ENCODE results near the gene LORICRIN. TPM values are rescaled to one million over a fixed set of nuclear protein-coding genes. Genes with fewer than 3 reads are reported as not detected.

Gene LORICRIN
- total RNA-seq, 2 donors from 2014 or later: 0.46 TPM; not detected in 1

DNA sequence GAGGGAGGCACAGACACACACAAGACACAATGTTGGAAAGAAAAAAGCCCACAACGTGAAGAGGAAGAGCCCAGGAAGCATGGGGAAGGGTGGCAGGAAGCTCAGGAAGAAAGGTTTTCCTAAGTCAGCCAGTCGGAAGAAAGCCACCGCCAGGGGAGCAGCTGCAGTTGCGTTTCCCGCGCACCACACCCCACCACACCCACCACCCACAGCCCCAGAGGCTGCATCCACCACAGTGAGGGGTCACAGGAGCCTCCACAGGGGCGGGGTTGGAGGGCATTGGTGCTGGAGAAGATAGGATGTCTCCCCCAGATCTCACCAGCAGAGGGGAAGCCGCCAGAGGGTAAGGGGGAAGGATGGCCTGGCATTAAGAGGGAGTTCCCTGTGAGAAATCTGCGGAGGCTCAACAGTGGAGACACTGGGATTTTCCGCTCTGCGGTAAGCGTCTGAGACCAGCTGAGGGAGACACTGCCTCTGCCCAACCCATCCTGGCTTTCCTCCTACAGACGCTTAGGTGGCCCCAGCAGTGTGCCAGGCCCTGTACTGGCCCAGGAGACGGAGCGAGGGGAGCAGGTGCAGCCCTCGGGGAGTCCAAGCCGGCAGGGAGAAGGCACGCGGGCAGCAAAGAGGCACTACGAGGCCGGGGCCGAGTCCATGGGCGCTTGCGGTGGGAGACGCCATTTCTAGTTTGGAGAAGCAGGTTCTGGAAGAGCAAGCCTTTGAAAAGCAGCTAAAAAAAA is 33.4 kb downstream of the LORICRIN start:
- Mint-ChIP-seq H3K4me1 (ENCODE audit: low read depth) (peaks cover 28% of the 10 kb centered on the region), H3K36me3 (ENCODE audit: insufficient read depth in 2 of 2) (no peaks in the 10 kb centered on the region), H3K9me3 (no peaks in the 10 kb centered on the region), H3K27ac (no peak overlapping the region), H3K4me3 (no peak overlapping the region), H3K27me3 (ENCODE audit: low read depth) (peaks cover 21% of the 10 kb centered on the region)
- no peak for DNase-seq
- no peak for ATAC-seq (replicated peaks in 1 of 2)

DNA sequence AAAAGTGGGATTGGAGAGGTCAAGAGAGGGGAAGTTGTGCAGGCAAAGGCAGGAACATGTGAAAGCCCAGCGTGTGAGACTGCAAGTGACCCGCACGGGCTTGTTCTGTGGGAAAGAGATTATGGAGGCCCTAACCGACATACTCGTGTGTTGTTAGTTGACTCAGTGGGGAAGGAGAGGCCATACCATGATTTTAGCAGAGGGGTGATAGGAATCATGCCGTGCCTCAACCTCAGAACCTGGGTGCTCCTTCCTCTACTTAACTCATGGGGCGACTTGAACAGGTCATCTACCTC is 33.9 kb downstream of the LORICRIN start:
- Mint-ChIP-seq H3K36me3 (ENCODE audit: insufficient read depth in 2 of 2) (no peaks in the 10 kb centered on the region), H3K9me3 (no peaks in the 10 kb centered on the region), H3K4me3 (no peak overlapping the region), H3K4me1 (ENCODE audit: low read depth) (peaks cover 28% of the 10 kb centered on the region), H3K27ac (no peak overlapping the region), H3K27me3 (ENCODE audit: low read depth) (peaks cover 21% of the 10 kb centered on the region)
- ATAC-seq (replicated peaks in 1 of 2) (no peak), DNase-seq (no peak)

GRCh38 chr1:153293851-153294250 is 34.4 kb downstream of the LORICRIN start:
- no peaks in the 10 kb centered on the region for H3K36me3 Mint-ChIP-seq (ENCODE audit: insufficient read depth in 2 of 2)
- no peak overlapping the region for H3K4me3 Mint-ChIP-seq
- peaks cover 21% of the 10 kb centered on the region for H3K27me3 Mint-ChIP-seq (ENCODE audit: low read depth)
- H3K9me3 Mint-ChIP-seq: no peaks in the 10 kb centered on the region
- no peak overlapping the region for H3K27ac Mint-ChIP-seq
- DNase-seq: no peak
- ATAC-seq (replicated peaks in 1 of 2): no peak
- H3K4me1 Mint-ChIP-seq (ENCODE audit: low read depth): peaks cover 28% of the 10 kb centered on the region

DNA sequence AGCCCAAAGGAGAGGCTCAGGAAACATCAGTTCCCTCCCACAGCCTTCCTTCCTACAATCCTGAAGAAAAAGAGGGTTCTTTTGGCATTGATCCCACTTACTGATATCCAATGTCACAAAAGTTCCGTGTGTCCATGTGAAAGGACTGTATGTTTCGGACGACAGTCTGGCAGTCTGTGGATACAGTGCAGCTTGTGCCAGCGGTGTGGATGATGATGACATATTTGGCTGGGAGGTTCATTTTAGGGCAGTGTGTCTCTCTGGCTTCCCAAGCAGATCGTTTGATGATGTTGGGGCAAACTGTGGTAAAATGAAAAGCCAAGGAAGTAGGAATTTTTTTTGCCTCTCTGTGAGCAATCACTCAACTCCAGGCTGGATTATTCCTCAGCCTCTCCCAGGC is 42.8 kb downstream of the LORICRIN start:
- Mint-ChIP-seq H3K4me1 (ENCODE audit: low read depth) (no peaks in the 10 kb centered on the region), H3K36me3 (ENCODE audit: insufficient read depth in 2 of 2) (no peaks in the 10 kb centered on the region), H3K27ac (no peak overlapping the region), H3K4me3 (no peak overlapping the region), H3K9me3 (no peaks in the 10 kb centered on the region), H3K27me3 (ENCODE audit: low read depth) (no peaks in the 10 kb centered on the region)
- ATAC-seq (replicated peaks in 1 of 2): no peak
- no peak for DNase-seq

DNA sequence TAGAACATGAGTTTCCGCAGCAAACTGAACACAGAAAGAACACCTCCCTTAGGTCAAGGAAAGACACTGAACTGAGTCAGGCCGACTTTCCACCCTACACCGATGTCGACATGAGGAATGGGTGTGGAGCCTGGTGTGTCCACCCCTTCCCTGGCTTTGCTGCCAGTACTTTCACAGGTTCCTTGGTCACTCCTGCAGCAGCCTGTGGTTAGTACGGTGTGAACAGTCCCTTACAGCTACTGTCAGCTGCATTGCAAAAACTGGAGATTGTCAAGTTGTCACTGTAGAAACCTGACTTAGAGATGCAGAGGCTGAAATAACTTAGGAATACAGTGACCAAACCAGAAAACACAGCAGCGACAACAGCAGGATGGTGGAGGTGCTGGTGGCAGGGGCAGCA is 46.2 kb downstream of the LORICRIN start:
- no peak overlapping the region for H3K4me3 Mint-ChIP-seq
- no peaks in the 10 kb centered on the region for H3K27me3 Mint-ChIP-seq (ENCODE audit: low read depth)
- no peak for DNase-seq
- no peaks in the 10 kb centered on the region for H3K36me3 Mint-ChIP-seq (ENCODE audit: insufficient read depth in 2 of 2)
- H3K27ac Mint-ChIP-seq: no peak overlapping the region
- H3K4me1 Mint-ChIP-seq (ENCODE audit: low read depth): no peaks in the 10 kb centered on the region
- no peak for ATAC-seq (replicated peaks in 1 of 2)
- no peaks in the 10 kb centered on the region for H3K9me3 Mint-ChIP-seq

DNA sequence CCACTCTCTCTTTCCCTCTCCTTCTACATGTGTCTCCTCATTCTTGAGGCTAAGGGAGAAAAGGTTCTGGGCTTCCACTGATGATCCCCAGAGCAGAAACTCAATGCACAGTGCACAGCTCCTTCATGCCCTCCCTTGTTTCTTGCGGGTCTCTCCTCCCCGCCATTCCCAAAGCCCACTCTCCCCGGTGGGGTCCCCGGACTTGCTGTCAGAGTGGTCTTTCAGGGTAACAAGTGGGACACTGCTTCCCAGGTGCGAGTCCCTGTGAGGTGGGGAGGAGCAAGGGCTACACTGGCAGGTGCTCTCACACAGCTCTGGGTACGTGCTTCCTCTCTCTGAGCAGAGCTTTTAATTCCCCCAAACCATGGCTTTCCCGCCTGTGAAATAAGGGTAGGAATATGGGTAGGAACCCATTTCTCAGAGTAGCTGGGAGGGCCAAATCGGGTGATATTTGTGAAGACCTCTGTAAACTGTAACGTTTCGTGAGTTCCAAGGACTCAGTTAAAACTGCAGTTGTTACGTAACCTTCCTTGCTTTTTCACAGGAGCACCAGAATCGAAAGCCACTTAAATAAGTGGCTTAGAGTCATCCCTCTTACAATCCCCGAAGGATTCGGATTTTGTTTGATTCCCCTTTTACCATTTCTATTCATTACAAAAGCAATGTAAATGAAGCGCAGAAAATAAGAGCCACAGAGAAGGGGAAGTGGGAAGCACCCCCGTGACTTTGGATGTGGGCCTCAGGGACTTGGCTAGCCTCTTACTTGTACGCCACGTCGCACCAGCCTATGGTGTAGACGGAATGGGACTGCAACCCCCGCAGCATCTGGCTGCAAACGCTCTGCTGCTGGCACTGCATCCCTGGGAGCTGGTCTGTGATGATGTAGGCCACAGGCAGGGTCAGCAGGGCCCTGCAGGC is 47.1 kb downstream of the LORICRIN start:
- Mint-ChIP-seq H3K27me3 (ENCODE audit: low read depth) (no peaks in the 10 kb centered on the region), H3K9me3 (no peaks in the 10 kb centered on the region), H3K36me3 (ENCODE audit: insufficient read depth in 2 of 2) (no peaks in the 10 kb centered on the region), H3K27ac (no peak overlapping the region), H3K4me3 (no peak overlapping the region), H3K4me1 (ENCODE audit: low read depth) (no peaks in the 10 kb centered on the region)
- no peak for DNase-seq
- ATAC-seq (replicated peaks in 1 of 2): no peak

GRCh38 chr1:153307221-153307600 is 47.7 kb downstream of the LORICRIN start:
- no peaks in the 10 kb centered on the region for H3K36me3 Mint-ChIP-seq (ENCODE audit: insufficient read depth in 2 of 2)
- no peak overlapping the region for H3K27ac Mint-ChIP-seq
- DNase-seq (no peak), ATAC-seq (replicated peaks in 1 of 2) (no peak)
- H3K9me3 Mint-ChIP-seq: no peaks in the 10 kb centered on the region
- no peaks in the 10 kb centered on the region for H3K27me3 Mint-ChIP-seq (ENCODE audit: low read depth)
- H3K4me1 Mint-ChIP-seq (ENCODE audit: low read depth): no peaks in the 10 kb centered on the region
- H3K4me3 Mint-ChIP-seq: no peak overlapping the region

GRCh38 chr1:153308540-153308939 is 49.1 kb downstream of the LORICRIN start:
- no peak overlapping the region for H3K27ac Mint-ChIP-seq
- no peaks in the 10 kb centered on the region for H3K9me3 Mint-ChIP-seq
- ATAC-seq (replicated peaks in 1 of 2) (no peak), DNase-seq (no peak)
- H3K36me3 Mint-ChIP-seq (ENCODE audit: insufficient read depth in 2 of 2): no peaks in the 10 kb centered on the region
- no peak overlapping the region for H3K4me3 Mint-ChIP-seq
- H3K4me1 Mint-ChIP-seq (ENCODE audit: low read depth): no peaks in the 10 kb centered on the region
- no peaks in the 10 kb centered on the region for H3K27me3 Mint-ChIP-seq (ENCODE audit: low read depth)

DNA sequence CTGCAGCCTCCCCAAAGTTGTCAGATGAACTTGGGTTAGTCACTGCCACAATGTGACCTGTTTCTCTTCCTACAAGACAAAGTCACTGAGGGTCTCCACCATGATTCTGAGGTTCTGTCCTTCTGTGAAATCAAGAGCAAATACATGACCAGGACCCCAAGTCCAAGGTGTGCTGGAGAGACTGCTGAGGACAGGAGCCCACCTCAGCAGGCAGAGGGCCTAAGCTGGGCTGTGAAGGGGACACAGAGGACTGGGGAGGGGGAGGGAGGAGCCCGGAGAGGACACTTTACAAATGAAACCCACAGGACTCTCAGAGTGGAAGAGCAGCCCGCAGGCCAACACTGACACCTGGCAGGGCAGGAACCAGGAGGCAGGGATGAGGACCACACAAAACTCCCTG is 50.0 kb downstream of the LORICRIN start:
- no peaks in the 10 kb centered on the region for H3K9me3 Mint-ChIP-seq
- H3K4me3 Mint-ChIP-seq: no peak overlapping the region
- H3K27me3 Mint-ChIP-seq (ENCODE audit: low read depth): no peaks in the 10 kb centered on the region
- no peak overlapping the region for H3K27ac Mint-ChIP-seq
- ATAC-seq (replicated peaks in 1 of 2): no peak
- DNase-seq: no peak
- no peaks in the 10 kb centered on the region for H3K4me1 Mint-ChIP-seq (ENCODE audit: low read depth)
- H3K36me3 Mint-ChIP-seq (ENCODE audit: insufficient read depth in 2 of 2): no peaks in the 10 kb centered on the region

GRCh38 chr1:153310526-153310925 is 51.0 kb downstream of the LORICRIN start:
- H3K36me3 Mint-ChIP-seq (ENCODE audit: insufficient read depth in 2 of 2): no peaks in the 10 kb centered on the region

More at GRCh38 chr1:153310526-153310925, 51.0 kb downstream of the LORICRIN start:
- Mint-ChIP-seq H3K9me3 (no peaks in the 10 kb centered on the region), H3K4me1 (ENCODE audit: low read depth) (no peaks in the 10 kb centered on the region), H3K4me3 (no peak overlapping the region), H3K27ac (no peak overlapping the region), H3K27me3 (ENCODE audit: low read depth) (no peaks in the 10 kb centered on the region)
- ATAC-seq (replicated peaks in 1 of 2) (no peak), DNase-seq (no peak)

Other genes with a start within 250 kb of the LORICRIN start
- gene SPRR1B, start 228.5 kb upstream of the LORICRIN start, total RNA-seq: not detected
- gene SPRR2D, start 218.6 kb upstream of the LORICRIN start, total RNA-seq: not detected
- not detected for gene SPRR2A, start 202.2 kb upstream of the LORICRIN start, total RNA-seq
- not detected for gene SPRR2B, start 188.1 kb upstream of the LORICRIN start, total RNA-seq
- not detected for gene SPRR2E, start 165.2 kb upstream of the LORICRIN start, total RNA-seq
- not detected for gene SPRR2F, start 146.2 kb upstream of the LORICRIN start, total RNA-seq
- not detected for gene SPRR2G, start 108.8 kb upstream of the LORICRIN start, total RNA-seq
- not detected for gene LELP1, start 56.3 kb upstream of the LORICRIN start, total RNA-seq
- gene PRR9, start 42.1 kb upstream of the LORICRIN start, total RNA-seq: not detected
- not detected for gene PGLYRP3, start 53.3 kb downstream of the LORICRIN start, total RNA-seq
- under 1 TPM; 0.21 to 0.29 TPM for gene PGLYRP4, start 89.2 kb downstream of the LORICRIN start, total RNA-seq
- not detected for gene S100A9, start 98.2 kb downstream of the LORICRIN start, total RNA-seq
- not detected for gene S100A12, start 115.9 kb downstream of the LORICRIN start, total RNA-seq
- not detected for gene S100A8, start 131.4 kb downstream of the LORICRIN start, total RNA-seq
- not detected for gene S100A7A, start 156.8 kb downstream of the LORICRIN start, total RNA-seq
- not detected for gene S100A7, start 201.0 kb downstream of the LORICRIN start, total RNA-seq

Data from activated T-cell treated with anti-CD3 and anti-CD28 coated beads, Interleukin-2, amount 50 U/mL, for 72 hours (primary cell).